Stimulated activated naive CD4-positive, alpha-beta T cell treated with Interleukin-2 at 50 U/mL for 16 hours (primary cell): ENCODE data around the gene METTL24.

Source experiments
- DNase-seq: peaks from one replicate; lab custom pipeline; 2025; lab: John Stamatoyannopoulos, UW

The METTL24 gene, protein sequence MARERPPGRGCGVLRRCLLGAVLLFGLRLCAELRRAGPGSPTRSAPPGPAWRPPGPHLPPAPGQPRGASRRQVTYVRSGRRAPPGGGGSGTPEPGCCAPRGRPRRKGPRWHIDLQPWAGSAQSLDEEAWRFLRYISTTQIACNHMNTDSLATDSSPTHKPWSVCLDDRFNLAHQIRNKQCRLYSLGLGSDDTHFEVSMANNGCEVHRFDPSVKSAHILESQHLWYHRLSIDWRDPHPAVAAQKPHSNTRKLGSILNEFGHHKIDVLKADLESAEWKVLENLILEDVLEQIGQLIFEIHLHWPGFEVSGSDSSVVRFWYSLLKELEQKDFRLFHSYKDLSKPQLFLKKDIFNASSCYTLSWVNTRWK

DNA sequence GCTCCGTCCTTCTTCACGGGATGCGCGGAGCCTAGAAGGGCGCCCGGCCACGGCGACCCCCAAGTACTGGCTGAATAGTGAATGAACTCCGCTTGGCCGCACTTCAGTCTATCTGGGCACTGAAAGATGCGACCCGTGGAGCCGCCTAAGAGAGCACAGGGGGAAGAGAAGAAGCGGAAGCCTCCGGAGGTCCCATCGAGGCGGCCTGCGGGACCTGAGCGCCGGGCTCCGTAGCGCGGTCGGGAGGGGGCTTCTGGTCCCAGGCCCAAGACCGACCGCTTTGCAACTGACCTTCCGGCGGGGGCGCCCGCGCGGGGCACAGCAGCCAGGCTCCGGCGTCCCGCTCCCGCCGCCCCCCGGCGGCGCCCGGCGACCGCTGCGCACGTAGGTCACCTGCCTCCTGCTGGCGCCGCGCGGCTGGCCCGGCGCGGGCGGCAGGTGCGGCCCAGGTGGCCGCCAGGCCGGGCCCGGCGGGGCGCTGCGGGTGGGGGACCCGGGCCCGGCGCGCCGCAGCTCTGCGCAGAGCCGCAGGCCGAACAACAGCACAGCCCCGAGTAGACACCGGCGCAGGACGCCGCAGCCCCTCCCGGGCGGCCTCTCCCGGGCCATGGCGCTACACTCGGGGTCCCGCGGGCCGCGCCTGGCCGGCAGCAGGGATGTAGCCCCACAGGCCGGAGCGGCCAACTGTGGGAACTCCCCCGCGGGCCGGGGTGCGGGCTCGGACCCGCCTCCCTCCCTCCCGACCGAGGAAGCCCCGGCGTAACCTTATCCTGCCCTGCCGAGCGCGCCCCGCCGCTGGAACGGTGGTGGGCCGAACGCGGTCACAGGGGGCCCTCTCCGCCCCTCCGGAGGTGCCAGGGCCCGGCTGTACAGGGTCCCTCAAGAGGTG is at the start of gene METTL24:
METTL24 (minus strand) TSS at position 686 of the 889 bp plus-strand sequence; CDS start at position 609, 77 bp downstream.
- no peak for DNase-seq

DNA sequence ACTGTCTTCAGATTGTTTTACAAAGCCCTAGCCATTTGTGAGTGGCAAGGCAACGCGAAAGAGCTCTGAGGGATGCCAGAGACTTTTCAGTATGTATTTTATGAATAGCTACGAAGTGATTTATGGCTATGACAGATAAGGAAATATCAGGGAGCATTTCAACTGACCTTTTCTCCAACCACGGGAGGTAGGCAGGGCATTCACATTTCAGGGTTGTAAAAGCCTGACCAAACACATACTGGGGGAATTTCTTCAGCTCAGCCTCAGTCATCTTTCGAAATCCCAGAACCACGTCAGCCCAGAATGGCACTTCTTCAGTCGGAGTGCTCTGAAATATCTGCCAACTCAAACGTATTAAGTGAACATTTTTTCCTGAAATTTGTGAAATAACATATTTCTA is 46.5 kb upstream of the METTL24 start:
- no peak for DNase-seq

DNA sequence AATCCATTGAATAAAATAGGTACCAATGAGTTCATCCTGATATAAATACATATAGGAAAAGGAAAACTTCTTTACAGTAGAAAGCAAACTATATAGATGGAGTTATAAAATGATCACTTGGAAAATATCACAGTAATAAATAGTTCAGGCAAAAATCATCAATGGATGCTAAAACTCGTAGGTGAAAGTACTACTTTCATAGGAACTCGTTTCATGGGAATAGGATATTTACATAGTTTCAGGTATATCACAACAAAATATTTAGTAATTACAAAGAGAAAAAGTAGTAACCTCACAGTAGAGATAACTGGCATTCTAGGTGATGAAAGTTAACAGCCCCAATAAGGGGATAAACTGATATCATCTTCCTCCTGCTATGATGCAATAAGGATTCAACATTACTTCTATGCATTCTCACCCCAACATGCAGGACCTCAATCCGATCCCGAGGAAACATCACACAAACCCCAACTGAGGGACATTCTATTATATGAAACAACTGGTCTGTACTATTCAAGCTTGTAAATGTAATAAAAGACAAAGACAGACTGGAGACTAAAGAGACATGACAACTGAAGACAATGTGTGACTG is 43.5 kb upstream of the METTL24 start:
- DNase-seq = no peak

DNA sequence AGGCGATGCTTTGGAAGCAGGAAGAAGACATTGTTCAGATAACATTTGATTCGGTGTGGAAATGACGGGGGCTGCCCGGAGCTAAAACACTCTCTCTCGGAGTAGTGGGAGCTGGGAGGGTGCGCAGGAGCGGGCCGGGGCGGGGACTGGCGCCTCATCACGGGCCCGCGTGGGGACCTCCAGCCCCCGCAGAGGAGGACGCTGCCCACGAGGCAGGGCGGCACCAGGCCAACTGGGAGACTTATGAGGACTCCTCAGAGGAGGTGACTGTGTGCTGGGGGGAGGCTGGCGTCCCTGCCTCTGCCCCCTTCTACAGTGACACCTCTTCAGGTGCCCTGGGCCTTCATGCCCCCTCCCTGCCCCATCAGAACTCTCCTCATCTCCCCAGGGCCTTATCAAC is 42.1 kb upstream of the METTL24 start:
- DNase-seq = no peak

DNA sequence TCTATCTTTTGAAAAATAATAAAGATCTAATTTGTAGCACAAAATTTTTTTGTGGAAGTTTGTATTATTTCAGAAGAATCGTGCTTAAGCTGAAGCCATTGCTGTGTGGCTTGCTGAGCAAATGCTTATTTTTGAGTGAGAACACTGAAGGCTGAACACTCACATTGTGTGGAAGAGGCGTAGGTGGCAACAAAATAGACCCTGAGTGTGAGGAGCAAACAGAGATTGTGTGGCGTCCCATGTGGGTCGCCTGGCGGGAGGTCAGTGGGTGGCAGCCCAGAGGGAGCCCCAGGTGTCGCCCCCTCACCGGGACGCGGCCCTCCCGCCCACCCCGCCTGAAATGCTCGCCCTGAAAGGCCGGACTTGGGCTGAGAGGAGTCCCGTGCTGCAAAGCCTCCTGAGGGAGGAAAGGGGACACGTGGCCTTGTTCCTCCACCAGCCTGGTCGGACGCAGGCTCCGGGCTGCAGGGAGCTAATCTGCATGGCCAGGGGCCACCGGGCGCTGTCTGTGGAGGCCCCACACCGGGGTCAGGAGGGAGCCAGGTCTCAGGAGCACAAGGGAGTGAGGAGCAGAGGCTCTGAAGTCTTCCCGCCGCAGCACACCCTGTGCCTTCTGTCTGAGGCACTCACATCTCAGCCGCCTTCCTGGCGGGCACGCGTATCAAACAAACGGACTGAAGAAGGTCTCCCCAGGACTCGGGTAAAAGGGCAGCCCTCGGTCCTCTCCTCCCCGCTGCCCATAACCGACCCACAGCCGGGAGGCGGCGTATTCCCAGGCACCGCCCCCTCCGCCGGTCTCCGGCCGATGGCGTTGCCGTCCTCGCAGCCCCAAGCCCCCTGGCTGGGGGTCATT is 41.3 kb upstream of the METTL24 start:
- no peak for DNase-seq

DNA sequence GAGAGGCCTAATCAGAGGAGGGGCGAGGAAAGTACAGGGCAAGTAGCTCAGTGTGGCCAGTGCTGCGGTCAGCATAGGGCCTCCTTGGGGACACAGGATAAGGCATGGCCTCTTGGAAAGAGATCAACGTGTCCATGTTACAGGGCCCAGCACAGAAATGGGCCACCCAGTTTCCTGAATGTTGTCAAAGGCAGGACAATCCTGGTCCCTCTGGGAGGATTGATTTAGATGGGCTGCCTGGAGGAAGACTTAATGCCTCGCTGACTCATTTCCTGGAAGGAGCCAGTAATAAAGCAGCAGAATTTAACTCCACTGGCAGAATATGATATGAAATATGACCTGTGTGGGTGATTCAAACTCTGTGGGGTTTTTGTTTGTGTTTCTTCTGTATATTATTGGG is 40.6 kb upstream of the METTL24 start:
- no peak for DNase-seq

DNA sequence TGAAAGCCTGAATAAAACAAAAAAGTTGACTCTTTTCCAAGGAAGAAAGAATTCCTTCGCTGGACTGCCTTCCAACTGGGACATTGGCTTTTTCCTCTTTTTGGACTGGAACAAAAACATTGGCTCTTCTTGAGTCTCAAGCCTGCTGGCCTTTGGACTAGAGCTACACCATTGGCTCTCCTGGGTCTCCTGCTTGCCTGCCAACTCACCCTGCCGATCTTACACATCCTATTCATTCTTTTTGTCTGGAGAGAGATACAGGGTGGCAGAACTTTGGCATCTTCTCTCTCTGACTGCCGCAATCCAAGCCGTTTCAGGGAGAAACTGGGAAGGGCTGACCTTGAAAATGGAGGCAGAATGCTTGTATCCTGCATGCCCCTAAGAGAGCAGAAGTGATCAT is 37.1 kb upstream of the METTL24 start:
- DNase-seq = no peak

DNA sequence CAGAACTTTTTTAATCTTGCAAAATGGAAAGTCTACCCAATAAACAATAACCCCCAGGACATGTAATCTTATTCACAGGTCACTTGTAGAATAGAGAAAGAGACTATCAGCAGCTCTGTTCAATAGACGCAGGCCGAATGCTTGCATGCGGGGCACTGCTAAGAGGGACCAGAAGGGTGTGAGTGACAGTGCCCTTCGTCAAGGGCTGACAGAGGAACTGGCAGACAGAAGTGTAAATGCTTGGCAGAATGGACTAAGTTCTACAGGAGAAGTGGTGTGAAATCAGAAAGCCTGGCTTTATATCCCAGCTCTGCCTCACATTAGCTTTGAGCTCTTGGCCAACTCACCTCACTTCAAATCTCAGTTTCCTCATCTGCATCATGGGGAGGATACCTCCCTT is 36.3 kb upstream of the METTL24 start:
- DNase-seq = no peak

DNA sequence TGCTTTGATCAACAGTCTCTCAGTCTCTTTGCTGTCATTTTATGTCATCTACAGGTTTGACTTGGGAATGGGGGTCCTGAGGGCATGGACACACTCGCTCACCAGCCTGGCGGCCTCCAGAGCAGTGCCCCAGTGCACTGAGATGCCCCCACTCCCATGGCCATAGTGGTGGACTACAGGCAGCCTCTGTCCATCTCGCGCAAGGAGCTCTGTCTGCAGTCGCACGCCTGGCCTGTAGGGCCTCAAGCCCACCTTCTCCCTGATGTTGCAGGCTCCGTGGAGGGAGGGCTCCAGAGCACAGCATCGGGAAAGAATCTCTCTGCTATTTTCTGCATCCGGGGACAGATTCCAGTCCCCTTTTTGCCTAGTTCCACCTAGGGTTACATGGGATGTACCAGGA is 34.6 kb upstream of the METTL24 start:
- DNase-seq = no peak

DNA sequence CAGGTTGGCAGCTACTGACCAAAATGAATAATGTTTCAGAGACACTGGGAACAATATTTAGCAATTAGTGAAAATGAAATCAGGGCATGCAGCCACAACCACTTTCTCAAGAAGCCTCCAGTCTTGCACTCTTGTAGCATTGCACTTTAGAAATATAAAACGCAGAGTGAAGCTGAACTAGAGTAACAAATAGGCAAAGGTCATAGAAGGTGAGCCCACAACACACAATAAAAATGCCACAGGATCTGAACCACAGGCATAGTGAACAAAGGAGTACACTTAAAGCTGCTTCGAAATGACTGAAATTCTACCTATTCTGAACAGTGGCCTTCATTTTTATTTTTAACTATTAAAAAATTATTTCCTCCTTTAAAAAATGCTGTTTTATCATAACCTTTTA is 32.3 kb upstream of the METTL24 start:
- no peak for DNase-seq

DNA sequence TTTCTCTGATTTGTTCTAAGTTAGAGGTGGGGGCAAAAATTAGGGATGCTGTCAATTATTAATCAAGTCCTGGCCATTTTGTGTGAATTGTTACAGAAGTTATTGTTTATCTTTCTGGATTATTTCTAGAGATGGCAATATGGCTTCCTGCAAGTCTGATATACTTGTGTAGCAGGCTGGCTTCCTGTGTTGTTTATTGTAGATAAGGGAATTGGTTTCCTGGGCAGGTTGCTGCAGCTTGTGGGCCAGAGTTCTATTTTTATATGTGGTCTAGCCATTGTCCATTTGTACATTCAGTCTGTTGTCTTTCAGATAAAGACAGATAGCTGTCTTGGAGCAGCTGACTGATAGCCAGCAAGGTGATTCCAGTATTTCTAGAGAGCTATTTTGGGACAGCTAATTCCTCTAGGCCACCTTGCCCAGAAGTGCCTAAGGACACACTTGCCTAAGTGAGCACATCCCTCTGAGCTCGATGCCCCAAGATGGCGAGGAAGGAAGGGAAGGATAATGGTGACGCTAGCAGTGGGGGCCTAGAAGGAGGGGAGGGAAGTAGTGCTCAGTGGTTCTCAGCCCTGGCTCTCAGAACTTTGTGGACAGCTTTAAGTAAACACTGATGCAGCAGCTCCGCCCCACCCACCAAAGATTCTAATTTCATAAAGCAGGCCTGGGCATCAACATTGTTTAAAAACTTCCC is 31.7 kb upstream of the METTL24 start:
- DNase-seq = no peak

DNA sequence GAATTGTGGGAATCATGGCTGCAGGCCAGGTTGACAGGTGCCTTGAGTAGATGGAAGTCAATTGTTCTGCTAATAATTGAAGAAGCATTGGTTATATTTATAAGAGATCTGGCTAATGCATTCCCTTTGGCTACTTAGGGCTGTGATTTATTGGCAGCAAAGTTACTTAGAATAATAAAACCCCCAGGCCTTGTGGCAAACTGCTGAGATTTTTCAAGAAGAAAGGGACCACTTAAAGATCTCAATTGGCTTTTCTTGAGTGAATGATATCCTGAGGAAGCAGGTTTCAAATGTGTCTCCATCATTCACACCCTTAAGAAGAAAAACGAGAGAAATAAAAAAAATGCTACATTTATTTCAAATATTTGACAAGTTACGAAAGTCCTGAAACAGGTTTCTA is 29.8 kb upstream of the METTL24 start:
- DNase-seq = no peak

DNA sequence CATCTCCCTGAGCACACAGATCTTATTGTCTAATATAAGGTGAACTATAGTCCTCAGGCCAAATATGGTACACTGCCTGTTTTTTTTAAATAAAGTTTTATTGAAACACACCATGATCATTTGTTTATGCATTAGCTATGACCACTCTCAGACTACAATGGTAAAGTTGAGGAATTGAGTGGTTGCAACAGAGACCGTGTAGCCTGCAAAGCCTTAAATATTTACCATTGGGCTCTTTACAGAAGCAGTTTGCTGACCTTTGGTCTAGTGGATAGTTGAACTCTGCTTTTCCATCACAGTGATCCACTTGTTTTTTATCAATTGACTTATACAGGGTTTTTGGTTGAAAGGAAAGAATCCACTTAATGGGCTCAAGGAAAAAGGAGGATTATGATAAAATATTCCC is 27.3 kb upstream of the METTL24 start:
- DNase-seq = no peak

DNA sequence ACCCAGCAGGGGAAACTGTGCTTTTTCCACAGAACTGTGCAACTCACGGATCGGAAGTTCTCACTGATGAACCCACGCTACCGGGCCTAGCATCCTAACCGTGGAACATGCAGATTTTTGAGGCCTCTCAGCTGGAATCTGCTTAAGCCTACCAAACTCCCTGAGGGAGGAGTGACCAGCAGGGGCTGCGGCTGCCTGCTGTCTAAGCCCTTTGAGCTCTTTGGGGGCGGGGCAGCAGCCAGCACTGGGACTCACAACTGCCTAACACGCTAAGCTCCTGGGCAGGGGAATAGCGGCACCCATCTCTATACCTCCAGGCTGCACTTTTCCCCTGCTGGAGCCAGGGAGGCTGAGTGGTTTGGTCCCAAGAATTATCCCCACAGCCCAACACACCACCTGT is 20.4 kb upstream of the METTL24 start:
- no peak for DNase-seq

DNA sequence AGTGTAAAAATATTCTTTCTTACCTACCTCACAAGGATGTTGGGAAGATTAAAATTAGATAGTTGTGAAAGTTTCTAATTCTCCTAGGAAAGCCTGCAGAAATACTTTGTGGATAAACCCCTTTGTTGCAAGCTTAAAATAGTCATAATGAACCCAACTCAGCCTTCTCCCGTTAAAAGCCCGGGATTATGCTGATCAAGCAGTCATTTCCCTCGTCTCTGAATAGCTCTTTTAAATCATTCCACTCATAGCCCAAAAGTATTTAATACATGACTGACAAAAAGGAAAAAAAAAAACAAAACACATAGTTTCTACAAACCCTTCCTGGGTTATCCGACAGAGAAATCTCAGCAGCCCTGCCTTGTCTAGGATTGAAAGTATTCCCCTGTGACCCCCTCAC is 10.9 kb upstream of the METTL24 start:
- no peak for DNase-seq

DNA sequence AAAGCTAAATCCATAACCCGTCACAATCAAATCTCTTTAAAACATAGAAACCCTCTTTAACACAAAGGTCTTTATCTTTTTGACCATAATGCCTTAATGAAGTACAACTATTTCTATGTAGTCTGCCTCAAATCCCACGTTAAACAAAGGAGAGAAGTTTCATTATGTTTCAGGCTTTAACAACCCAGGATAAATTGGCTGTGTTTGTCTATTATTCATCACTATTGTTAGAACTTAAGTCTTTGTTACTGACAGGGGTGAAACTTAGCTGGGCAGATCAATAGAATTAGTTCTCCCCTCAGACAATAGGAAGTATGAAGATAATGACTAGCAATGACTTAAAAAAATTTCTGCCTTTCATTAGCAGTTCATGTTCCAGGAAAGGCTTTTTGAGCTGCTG is 10.1 kb upstream of the METTL24 start:
- no peak for DNase-seq

DNA sequence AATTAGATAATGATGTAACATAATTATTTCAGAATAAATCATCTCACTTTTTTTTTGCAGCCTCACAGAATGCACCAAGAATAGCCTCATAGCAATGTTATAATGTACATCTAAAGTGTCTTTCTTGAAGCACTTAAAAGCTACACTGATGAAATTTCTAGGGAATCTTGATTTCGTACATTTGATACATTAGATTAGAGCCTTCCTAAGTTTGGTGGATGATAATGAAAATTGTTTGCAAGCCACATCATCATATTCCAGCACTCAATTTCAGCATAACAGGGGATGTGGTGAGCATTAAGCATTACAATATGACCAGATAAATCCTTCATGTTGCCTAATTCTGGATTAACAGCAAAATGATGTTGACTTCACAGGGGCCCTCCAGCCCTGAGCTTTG is 9.7 kb upstream of the METTL24 start:
- no peak for DNase-seq

DNA sequence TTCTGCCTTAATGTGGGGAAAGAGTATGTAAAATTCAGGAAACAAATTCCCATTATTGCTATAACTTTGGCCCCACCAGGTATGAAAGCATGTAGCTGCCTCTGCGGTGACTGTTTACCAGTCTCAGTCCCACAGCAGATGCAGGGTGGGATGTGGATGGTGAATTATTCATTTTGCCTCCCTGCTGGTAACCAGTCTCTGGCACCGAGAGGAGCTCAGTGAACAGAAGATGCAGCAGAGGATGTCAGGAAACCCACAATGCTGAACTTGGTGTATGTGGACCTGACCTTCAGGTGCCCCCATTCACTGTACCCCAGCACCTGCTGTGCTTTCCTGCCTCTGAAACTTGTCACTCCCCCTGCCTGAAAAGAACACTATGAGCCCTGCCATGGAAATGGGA is 8.8 kb upstream of the METTL24 start:
- no peak for DNase-seq

DNA sequence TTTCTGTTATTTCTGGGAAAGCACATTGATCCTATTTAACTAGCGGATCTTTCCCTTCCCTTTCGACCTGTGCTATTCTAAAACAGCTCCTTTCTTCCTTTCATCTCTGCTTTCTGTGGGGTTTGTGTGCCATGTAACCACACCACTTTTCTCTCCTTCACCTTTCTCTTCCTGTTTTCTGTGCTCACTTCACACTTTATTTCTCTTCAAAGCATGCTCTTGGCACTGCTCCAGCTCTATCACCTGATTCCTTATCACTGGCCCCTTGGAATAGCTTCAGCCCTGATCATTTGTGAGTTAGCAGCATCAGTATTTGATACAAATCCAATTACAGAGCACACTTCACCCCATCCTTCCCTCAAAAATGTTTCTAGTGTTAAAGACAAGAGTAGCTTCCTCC is 8.1 kb upstream of the METTL24 start:
- no peak for DNase-seq

DNA sequence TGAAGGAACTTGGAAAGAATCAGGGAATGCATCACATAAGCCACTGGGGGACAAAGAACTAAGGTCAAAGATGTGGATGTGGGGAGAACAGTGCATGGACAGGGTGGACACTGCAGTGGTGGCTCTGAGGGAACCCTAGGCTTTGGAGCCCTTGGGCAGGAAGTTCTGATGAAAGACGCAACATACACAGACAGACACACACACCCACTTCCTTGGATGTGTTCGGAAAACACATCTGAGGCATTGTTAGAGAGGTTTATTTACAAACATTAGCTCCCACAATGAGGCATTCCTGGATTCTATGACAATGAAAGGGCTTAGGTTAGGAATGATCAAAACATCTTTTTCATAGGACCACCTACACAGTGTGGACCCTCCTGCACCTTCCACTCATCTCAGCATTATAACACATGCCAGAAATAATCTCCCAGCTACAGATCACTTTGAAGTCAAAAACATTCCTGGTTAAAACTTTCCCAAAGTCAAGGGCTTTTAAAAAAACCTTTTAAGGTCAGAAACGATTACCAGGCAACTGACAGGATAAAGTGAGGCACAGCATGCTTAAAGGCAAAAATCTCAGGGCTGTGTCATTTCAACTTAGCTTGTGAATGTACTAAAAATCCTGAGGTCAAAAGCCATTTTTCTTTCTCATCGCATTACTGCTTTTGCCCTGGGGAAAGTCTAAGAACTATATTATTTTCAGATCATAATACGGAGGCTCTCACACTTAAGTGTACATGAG is 6.4 kb upstream of the METTL24 start:
- no peak for DNase-seq

DNA sequence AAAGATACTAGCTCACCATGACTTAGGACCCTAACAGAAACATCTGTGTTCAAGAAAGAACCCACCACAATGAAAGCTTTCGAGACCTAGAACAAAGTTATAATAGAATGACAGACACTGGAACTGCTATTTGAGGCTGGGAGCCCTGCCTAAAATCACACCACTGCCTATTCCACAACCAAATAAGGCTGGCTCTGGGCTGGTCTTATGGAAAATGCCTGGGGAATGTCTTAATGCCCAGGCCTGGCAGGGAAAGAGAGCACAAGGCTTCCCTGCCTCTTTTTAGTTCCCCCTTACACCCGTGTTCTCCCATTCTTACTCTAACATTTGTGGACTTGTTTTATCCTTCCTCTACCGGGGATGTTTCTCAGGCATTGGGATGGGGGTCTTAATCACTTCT is 5.6 kb upstream of the METTL24 start:
- no peak for DNase-seq
